H1 (cell line): ENCODE results near the gene IL12B. TPM values are rescaled to one million over a fixed set of nuclear protein-coding genes. Genes with fewer than 3 reads are reported as not detected.

Source experiments
- CTCF ChIA-PET: fragments of 300-600 bp; sonication (Branson Sonifier 250); formaldehyde crosslinking; loops from one replicate; lab custom pipeline; 2021; ENCODE audit not compliant: partially characterized antibody; lab: Charles Lee
- POLR2A ChIA-PET: fragments of 300-600 bp; sonication (Branson Sonifier 250); formaldehyde crosslinking; loops from one replicate; lab custom pipeline; 2021; ENCODE audit warnings: inconsistent platforms; ENCODE audit not compliant: partially characterized antibody; lab: Charles Lee
- DNase-seq, 2 experiments: peaks; one replicate each; pipeline versions ENCODE4 v3.0.0 to v3.0.0-alpha.2; 2010 to 2022; ENCODE audit warnings: low spot score in 2 of 2, low read depth in 1 of 2, mixed read lengths in 1 of 2
- FAIRE-seq: peaks from 2 replicates; lab custom pipeline; 2011; peaks lifted over from hg19 to GRCh38; lab: Jason Lieb, UNC
- H2AFZ ChIP-seq: 2 replicates; pipeline ENCODE4 v1.8.1; 2012; ENCODE audit warnings: low read length, inconsistent platforms
- H2AK5ac ChIP-seq: 2 replicates; pipeline ENCODE4 v1.6.1; 2013; ENCODE audit warnings: low read depth, low read length
- H2BK120ac ChIP-seq: replicated peaks from 2 replicates; pipeline ENCODE3; 2013; ENCODE audit warnings: low read depth, low read length, inconsistent platforms
- H2BK12ac ChIP-seq: 2 replicates; pipeline ENCODE4 v1.6.1; 2013; ENCODE audit warnings: low read depth, low read length
- H2BK15ac ChIP-seq: 2 replicates; pipeline ENCODE4 v1.6.1; 2013; ENCODE audit warnings: low read length
- H2BK20ac ChIP-seq: 2 replicates; pipeline ENCODE4 v1.6.1; 2013; ENCODE audit warnings: low read length
- H2BK5ac ChIP-seq: 2 replicates; pipeline ENCODE4 v1.6.1; 2013; ENCODE audit warnings: low read depth, low read length
- H3K14ac ChIP-seq: 2 replicates; pipeline ENCODE4 v1.6.1; 2013; ENCODE audit warnings: inconsistent platforms; ENCODE audit not compliant: insufficient read length
- H3K18ac ChIP-seq: 2 replicates; pipeline ENCODE4 v1.6.1; 2013; ENCODE audit warnings: low read length; ENCODE audit errors: extremely low read depth
- H3K23ac ChIP-seq: 2 replicates; pipeline ENCODE4 v1.6.1; 2013; ENCODE audit warnings: inconsistent platforms; ENCODE audit not compliant: insufficient read length
- H3K23me2 ChIP-seq: 2 replicates; pipeline ENCODE4 v1.6.1; 2013; ENCODE audit warnings: low read depth, low read length
- H3K27ac ChIP-seq: 2 replicates; pipeline ENCODE4 v1.6.1; 2011; ENCODE audit warnings: low read depth, low read length, inconsistent platforms
- H3K27me3 ChIP-seq, 4 experiments: replicated peaks in 1 of 4; 1 replicate in 1 of 4; 2 replicates in 3 of 4; pipeline versions ENCODE4 v1.6.1 to v1.8.1; 2011 to 2013; ENCODE audit warnings: low read length in 3 of 4, mild to moderate bottlenecking in 3 of 4, inconsistent platforms in 2 of 4, mixed read lengths in 2 of 4, moderate library complexity in 1 of 4; ENCODE audit not compliant: control insufficient read depth in 3 of 4, insufficient read depth in 3 of 4; ENCODE audit errors: extremely low read depth in 1 of 4
- H3K36me3 ChIP-seq, 4 experiments: 2 replicates each; pipeline versions ENCODE4 v1.6.1 to v1.8.1; 2011 to 2013; ENCODE audit warnings: mild to moderate bottlenecking in 4 of 4, low read length in 3 of 4, moderate library complexity in 2 of 4, control low read depth in 1 of 4, inconsistent platforms in 1 of 4; ENCODE audit not compliant: insufficient read depth in 4 of 4, control insufficient read depth in 2 of 4
- H3K4ac ChIP-seq: replicated peaks from 2 replicates; pipeline ENCODE3; 2013; ENCODE audit warnings: low read length, low read depth, mixed read lengths, inconsistent platforms; ENCODE audit not compliant: insufficient read length
- H3K4me1 ChIP-seq, 4 experiments: replicated peaks in 1 of 4; 1 replicate in 1 of 4; 2 replicates in 3 of 4; pipeline versions ENCODE4 v1.6.1 to v1.8.1; 2011 to 2013; ENCODE audit warnings: low read length in 3 of 4, inconsistent platforms in 2 of 4, mixed read lengths in 1 of 4; ENCODE audit not compliant: insufficient read depth in 4 of 4, control insufficient read depth in 3 of 4
- H3K4me2 ChIP-seq, 2 experiments: 2 replicates each; pipeline versions ENCODE4 v1.6.1 to v1.8.1; 2011 to 2013; ENCODE audit warnings: low read depth in 2 of 2, low read length in 2 of 2, control low read depth in 1 of 2, inconsistent platforms in 1 of 2, mild to moderate bottlenecking in 1 of 2; ENCODE audit not compliant: insufficient read depth in 1 of 2
- H3K4me3 ChIP-seq, 4 experiments: fragments of 200-600, 300-600 bp in 1 of 4; sonication (generic), shearing (Covaris generic), sonication (Bioruptor Twin) in 1 of 4; 2 replicates each; pipeline versions ENCODE4 v1.5.1 to v1.8.1; 2011 to 2016; ENCODE audit warnings: low read length in 4 of 4, low read depth in 3 of 4, control low read depth in 2 of 4, inconsistent platforms in 2 of 4, mild to moderate bottlenecking in 2 of 4, mixed read lengths in 1 of 4, moderate library complexity in 1 of 4; ENCODE audit not compliant: insufficient read depth in 2 of 4; ENCODE audit errors: extremely low read depth in 1 of 4
- H3K56ac ChIP-seq: replicated peaks from 2 replicates; pipeline ENCODE3; 2013; ENCODE audit warnings: low read depth, mild to moderate bottlenecking, mixed read lengths, low read length, inconsistent platforms; ENCODE audit not compliant: insufficient read length
- H3K79me1 ChIP-seq: 2 replicates; pipeline ENCODE4 v1.6.1; 2013; ENCODE audit warnings: low read depth, low read length, control low read depth
- H3K79me2 ChIP-seq, 2 experiments: 2 replicates each; pipeline versions ENCODE4 v1.6.1 to v1.8.1; 2012 to 2013; ENCODE audit warnings: low read length in 2 of 2, mild to moderate bottlenecking in 2 of 2, inconsistent platforms in 1 of 2; ENCODE audit not compliant: insufficient read depth in 2 of 2, control insufficient read depth in 1 of 2
- H3K9ac ChIP-seq, 4 experiments: replicated peaks in 1 of 4; 1 replicate in 1 of 4; 2 replicates in 3 of 4; pipeline versions ENCODE4 v1.6.1 to v1.8.1; 2011 to 2013; ENCODE audit warnings: low read depth in 3 of 4, low read length in 3 of 4, control low read depth in 2 of 4, mild to moderate bottlenecking in 2 of 4, moderate library complexity in 2 of 4, inconsistent platforms in 1 of 4; ENCODE audit errors: extremely low read depth in 1 of 4
- H3K9me3 ChIP-seq, 2 experiments: 2 replicates each; pipeline versions ENCODE4 v1.6.1 to v1.8.1; 2012 to 2013; ENCODE audit warnings: mild to moderate bottlenecking in 2 of 2, moderate library complexity in 2 of 2, control low read depth in 1 of 2, inconsistent platforms in 1 of 2, low read depth in 1 of 2, low read length in 1 of 2, mixed read lengths in 1 of 2; ENCODE audit not compliant: insufficient read depth in 2 of 2
- H4K20me1 ChIP-seq, 2 experiments: replicated peaks in 1 of 2; 2 replicates each; pipeline versions ENCODE3 to v1.8.1; 2011 to 2013; ENCODE audit warnings: inconsistent platforms in 2 of 2, low read length in 2 of 2, mild to moderate bottlenecking in 1 of 2; ENCODE audit not compliant: insufficient read depth in 2 of 2, control insufficient read depth in 1 of 2
- H4K5ac ChIP-seq: 2 replicates; pipeline ENCODE4 v1.6.1; 2013; ENCODE audit warnings: low read length, low read depth, mixed read lengths, inconsistent platforms; ENCODE audit not compliant: insufficient read length
- H4K8ac ChIP-seq: 2 replicates; pipeline ENCODE4 v1.8.0; 2013; ENCODE audit warnings: mild to moderate bottlenecking, moderate library complexity, low read length, inconsistent platforms; ENCODE audit not compliant: insufficient read depth; ENCODE audit errors: extremely low read depth
- H4K91ac ChIP-seq: replicated peaks from 2 replicates; pipeline ENCODE3; 2013; ENCODE audit warnings: low read length, mixed read lengths, inconsistent platforms; ENCODE audit not compliant: insufficient read length
- CHD2 ChIP-seq: IDR thresholded peaks from 2 replicates; pipeline ENCODE4 v1.6.1; 2012; ENCODE audit warnings: low read length, improper control_type of control experiment
- EP300 ChIP-seq, 2 experiments: IDR thresholded peaks; 1 replicate in 1 of 2; 2 replicates in 1 of 2; pipeline ENCODE4 v1.6.1; 2011 to 2012; ENCODE audit warnings: low read depth in 2 of 2, low read length in 2 of 2, mild to moderate bottlenecking in 2 of 2, borderline replicate concordance in 1 of 2, inconsistent platforms in 1 of 2, moderate library complexity in 1 of 2
- KDM1A ChIP-seq: fragments of 200-600, 300-600 bp; sonication (generic); IDR thresholded peaks from 2 replicates; pipeline ENCODE4 v1.7.1; 2016; ENCODE audit warnings: mild to moderate bottlenecking, low read length, borderline replicate concordance
- SIRT6 ChIP-seq: IDR thresholded peaks from one replicate; pipeline ENCODE4 v1.7.1; 2012; ENCODE audit warnings: low read length, inconsistent platforms
- TEAD4 ChIP-seq: IDR thresholded peaks from 2 replicates; pipeline ENCODE4 v1.6.1; 2012; ENCODE audit warnings: low read depth, low read length, inconsistent platforms, mixed read lengths
- WGBS, 2 experiments: shearing (Covaris generic) in 1 of 2; methylation state at CpG; one replicate each; pipeline versions ENCODE4 v1.1.6 to v1.1.7; 2013 to 2015; ENCODE audit warnings: low lambda C conversion rate in 2 of 2, mixed read lengths in 2 of 2, inconsistent platforms in 1 of 2, low coverage in 1 of 2, missing lambda C conversion rate in 1 of 2; ENCODE audit not compliant: insufficient replicate concordance in 2 of 2, insufficient coverage in 1 of 2, insufficient read length in 1 of 2; ENCODE audit errors: extremely low coverage in 1 of 2, missing lambda C conversion rate in 1 of 2; 5-methylcytosine and 5-hydroxymethylcytosine counted together
- polyA plus RNA-seq, 7 experiments: library from polyadenylated mRNA; depleted of rRNA in 3 of 7; stranded (reverse) in 5 of 7; unstranded in 2 of 7; fragments of >200 nt in 5 of 7; fragments of 200-250 nt in 2 of 7; gene quantifications; 1 replicate in 5 of 7; 2 replicates in 1 of 7; 4 replicates in 1 of 7; pipeline versions ENCODE4 v1.2.1 to v1.2.3, GENCODE V29; 2011 to 2013; ENCODE audit warnings: missing spikeins in 2 of 7, mixed read lengths in 2 of 7
- total RNA-seq: library from RNA; stranded (reverse); fragmentation: NEBNext Ultra II Directional; extraction: Animal tissue kit (Norgen Biotek cat#: 25700); gene quantifications from 2 replicates; pipeline ENCODE4 v1.2.1, GENCODE V29; 2021

The IL12B gene
- total and polyA plus RNA-seq, 2 of the 8 experiments (the other 6 are each of a cell fraction or from before 2014, with no cell fraction given): not detected

- no peak for TF ChIP-seq CHD2
- no peak for TF ChIP-seq SIRT6
- no peak for TF ChIP-seq EP300 (IDR thresholded peaks at IDR 0.05; ENCODE audit: borderline replicate concordance in 1 of 2, low read depth in 2 of 2, low read length in 2 of 2)
- no peak for TF ChIP-seq KDM1A
- TF ChIP-seq TEAD4: no peak
- Histone ChIP-seq H3K56ac (no peak overlapping the region), H3K4ac (no peak overlapping the region), H3K9me3 (no peaks in the 10 kb centered on the region; a peak in 1 of 4 replicates), H2BK12ac (no peak overlapping the region), H2AFZ (no peak overlapping the region), H3K4me2 (no peak overlapping the region), H3K14ac (no peak overlapping the region), H2BK15ac (no peak overlapping the region), H3K79me2 (no peaks in the 10 kb centered on the region), H2BK20ac (no peak overlapping the region), H3K27me3 (no peaks in the 10 kb centered on the region), H4K8ac (no peak overlapping the region), H4K20me1 (no peaks in the 10 kb centered on the region), H3K23ac (no peak overlapping the region), H4K5ac (no peak overlapping the region), H4K91ac (no peak overlapping the region), H2AK5ac (no peak overlapping the region; the same call in 1 of the 2 replicates), H3K23me2 (no peaks in the 10 kb centered on the region), H3K18ac (no peak overlapping the region), H2BK120ac (no peak overlapping the region), H3K27ac (no peak overlapping the region), H3K4me3 (no peak overlapping the region), H3K79me1 (no peaks in the 10 kb centered on the region), H2BK5ac (no peak overlapping the region), H3K36me3 (no peaks in the 10 kb centered on the region), H3K9ac (no peak overlapping the region), H3K4me1 (no peaks in the 10 kb centered on the region)
- DNase-seq: no peak
- CTCF ChIA-PET: interaction anchor here (0.6 to 1.4 kb wide), 3 partner anchors 25 to 641 kb away, joined by 3 to 4 read pairs (median 4); no protein-coding TSS in a partner anchor
- POLR2A ChIA-PET: no interaction called here
- no peak for FAIRE-seq
- WGBS, 2 experiments: 86% methylated on average over 4 of the region's 4 CpGs; no CpG with 5 or more reads in 1 of the 2 experiments
Measured at GRCh38 chr5:159345861-159346260, 15.6 kb upstream of the IL12B start.
